GM19452 (cell line): Measurements from ENCODE around the gene SIK1.
"Not testable (repeated sequence)": the region's sequence is repeated elsewhere in the genome, so short reads cannot be mapped to it uniquely, and the experiment has no call there.

Experiments used
- ATAC-seq: cut with Tn5 transposase; IDR thresholded peaks from one replicate; pipeline ENCODE4 v1.9.1; 2021; ENCODE audit not compliant: unreplicated experiment

SIK1 gene

GRCh38 chr21:43440835-43441727 is 14.2 kb upstream of the SIK1 start:
- ATAC-seq, result not testable (repeated sequence)

- not testable (repeated sequence) for ATAC-seq
Measured at GRCh38 chr21:43439316-43440075, 12.6 kb upstream of the SIK1 start.

- ATAC-seq, result not testable (repeated sequence)
Measured at GRCh38 chr21:43436272-43436671, 9.3 kb upstream of the SIK1 start.

- not testable (repeated sequence) for ATAC-seq
Measured at GRCh38 chr21:43433340-43434136, 6.6 kb upstream of the SIK1 start.

GRCh38 chr21:43430830-43431416 is 4.0 kb upstream of the SIK1 start:
- not testable (repeated sequence) for ATAC-seq

- not testable (repeated sequence) for ATAC-seq
Measured at GRCh38 chr21:43428964-43429363, 2.0 kb upstream of the SIK1 start.

- ATAC-seq, result peak; percentile 75
Measured at GRCh38 chr21:43427242-43427559, 270 bp upstream of the SIK1 start.

- not testable (repeated sequence) for ATAC-seq
Measured at GRCh38 chr21:43426004-43426403, 927 bp downstream of the SIK1 start.

- not testable (repeated sequence) for ATAC-seq
Measured at GRCh38 chr21:43419475-43419874, 7.5 kb downstream of the SIK1 start.

GRCh38 chr21:43414576-43414975 is 12.4 kb downstream of the SIK1 start:
- ATAC-seq, result not testable (repeated sequence)

GRCh38 chr21:43412020-43412788 is 14.7 kb downstream of the SIK1 start:
- not testable (repeated sequence) for ATAC-seq

- peak; percentile 51 for ATAC-seq
Measured at GRCh38 chr21:43410456-43411068, 16.4 kb downstream of the SIK1 start.

- not testable (repeated sequence) for ATAC-seq
Measured at GRCh38 chr21:43407139-43407538, 19.8 kb downstream of the SIK1 start.

GRCh38 chr21:43404450-43404849 is 22.5 kb downstream of the SIK1 start:
- not testable (repeated sequence) for ATAC-seq

GRCh38 chr21:43403651-43404430 is 23.1 kb downstream of the SIK1 start:
- ATAC-seq, result not testable (repeated sequence)

- not testable (repeated sequence) for ATAC-seq
Measured at GRCh38 chr21:43401125-43401524, 25.8 kb downstream of the SIK1 start.

GRCh38 chr21:43399595-43400015 is 27.3 kb downstream of the SIK1 start:
- not testable (repeated sequence) for ATAC-seq

- not testable (repeated sequence) for ATAC-seq
Measured at GRCh38 chr21:43399136-43399535, 27.8 kb downstream of the SIK1 start.

- not testable (repeated sequence) for ATAC-seq
Measured at GRCh38 chr21:43398533-43398932, 28.4 kb downstream of the SIK1 start.
